ENCODE measurements around the gene RHBDF1. TPM values are rescaled to one million over a fixed set of nuclear protein-coding genes. Genes with fewer than 3 reads are reported as not detected.

RHBDF1 gene
- total and polyA plus RNA-seq, 2 donors from 2014 or later: 12.0 to 33.1 TPM

- Histone ChIP-seq H3K9ac (ENCODE audit: low read length in 3 of 3) (no peak overlapping the region), H3K9me3 (ENCODE audit: control insufficient read depth in 2 of 3, insufficient read depth in 1 of 3, low read length in 3 of 3) (no peaks in the 10 kb centered on the region), H3K4me1 (ENCODE audit: control insufficient read depth in 2 of 3, insufficient read depth in 2 of 3, low read depth in 1 of 3, low read length in 3 of 3) (peaks cover 0 to 18% (median 0%) of the 10 kb centered on the region in 3 donors), H3K27ac (ENCODE audit: low read depth in 2 of 2, low read length in 2 of 2) (peak overlapping the region; percentile 28 to 34), H3K36me3 (ENCODE audit: control insufficient read depth in 2 of 3, insufficient read depth in 3 of 3, low read length in 3 of 3) (peaks cover 0 to 13% (median 6%) of the 10 kb centered on the region in 3 donors), H3K4me3 (ENCODE audit: low read length in 3 of 3) (no peak overlapping the region), H3K27me3 (ENCODE audit: control insufficient read depth, insufficient read depth, low read length) (no peaks in the 10 kb centered on the region)
- DNase-seq (no peak), FAIRE-seq (no peak)
- TF ChIP-seq CTCF (IDR thresholded peaks at IDR 0.05; ENCODE audit: borderline replicate concordance, extremely low read depth, insufficient read depth): no peak
- intact Hi-C loops (cut with DNase I): no loop called here
Measured at GRCh38 chr16:83781-84615, 11.6 kb upstream of the RHBDF1 start.

GRCh38 chr16:83060-83603 is 10.7 kb upstream of the RHBDF1 start:
- intact Hi-C loops (cut with DNase I): no loop called here
- no peaks in the 10 kb centered on the region for H3K9me3 ChIP-seq (ENCODE audit: control insufficient read depth in 2 of 3, insufficient read depth in 1 of 3, low read length in 3 of 3)
- FAIRE-seq (no peak), DNase-seq (peak in 1 of 5 donors; percentile 76)
- H3K4me3 ChIP-seq (ENCODE audit: low read length in 3 of 3): no peak overlapping the region
- TF ChIP-seq CTCF (IDR thresholded peaks at IDR 0.05; ENCODE audit: borderline replicate concordance, extremely low read depth, insufficient read depth): no peak
- no peak overlapping the region for H3K9ac ChIP-seq (ENCODE audit: low read length in 3 of 3)
- H3K4me1 ChIP-seq (ENCODE audit: control insufficient read depth in 2 of 3, insufficient read depth in 2 of 3, low read depth in 1 of 3, low read length in 3 of 3): peaks cover 0 to 24% (median 5%) of the 10 kb centered on the region in 3 donors
- no peaks in the 10 kb centered on the region for H3K27me3 ChIP-seq (ENCODE audit: control insufficient read depth, insufficient read depth, low read length)
- H3K27ac ChIP-seq (ENCODE audit: low read depth in 2 of 2, low read length in 2 of 2): no peak overlapping the region
- H3K36me3 ChIP-seq (ENCODE audit: control insufficient read depth in 2 of 3, insufficient read depth in 3 of 3, low read length in 3 of 3): peaks cover 0 to 9% (median 0%) of the 10 kb centered on the region in 3 donors

- Histone ChIP-seq H3K27me3 (ENCODE audit: control insufficient read depth, insufficient read depth, low read length) (no peaks in the 10 kb centered on the region), H3K4me3 (ENCODE audit: low read length in 3 of 3) (peak overlapping the region in 1 of 3 donors; percentile 86), H3K4me1 (ENCODE audit: control insufficient read depth in 2 of 3, insufficient read depth in 2 of 3, low read depth in 1 of 3, low read length in 3 of 3) (peaks cover 0 to 31% (median 5%) of the 10 kb centered on the region in 3 donors), H3K9ac (ENCODE audit: low read length in 3 of 3) (peak overlapping the region in 1 of 3 donors; percentile 84), H3K9me3 (ENCODE audit: control insufficient read depth in 2 of 3, insufficient read depth in 1 of 3, low read length in 3 of 3) (no peaks in the 10 kb centered on the region), H3K27ac (ENCODE audit: low read depth in 2 of 2, low read length in 2 of 2) (no peak overlapping the region), H3K36me3 (ENCODE audit: control insufficient read depth in 2 of 3, insufficient read depth in 3 of 3, low read length in 3 of 3) (no peaks in the 10 kb centered on the region)
- FAIRE-seq (no peak), DNase-seq (no peak)
- TF ChIP-seq CTCF (IDR thresholded peaks at IDR 0.05; ENCODE audit: borderline replicate concordance, extremely low read depth, insufficient read depth): no peak
- intact Hi-C loops (cut with DNase I): no loop called here
Measured at GRCh38 chr16:79151-80054, 7.0 kb upstream of the RHBDF1 start.

All from kidney (tissue), 14 donors.